Activated CD8-positive, alpha-beta memory T cell treated with anti-CD3 and anti-CD28 coated beads for 4 hours (primary cell): ENCODE results near the gene OR2V1.
"Not testable (repeated sequence)": the region's sequence is repeated elsewhere in the genome, so short reads cannot be mapped to it uniquely, and the experiment has no call there.

Experiments
- DNase-seq, 2 donors: peaks; one replicate each; pipeline ENCODE4 v3.0.0-alpha.2; 2020; ENCODE audit warnings: low read depth in 2 of 2

OR2V1 gene

GRCh38 chr5:181127907-181128626, 2.9 kb downstream of the OR2V1 start:
- DNase-seq, result no peak

- DNase-seq, result no peak
These were observed 3.5 kb downstream of the OR2V1 start for GRCh38 chr5:181127456-181127855.

GRCh38 chr5:181126841-181127240, 4.1 kb downstream of the OR2V1 start:
- no peak for DNase-seq

GRCh38 chr5:181124526-181124925, 6.4 kb downstream of the OR2V1 start:
- DNase-seq, result no peak

GRCh38 chr5:181121675-181122561, 9.1 kb downstream of the OR2V1 start:
- DNase-seq, result no peak

- DNase-seq, result no peak
These were observed 10.2 kb downstream of the OR2V1 start for GRCh38 chr5:181120761-181121160.

GRCh38 chr5:181120306-181120705, 10.7 kb downstream of the OR2V1 start:
- DNase-seq, result no peak

- DNase-seq, result no peak
These were observed 11.9 kb downstream of the OR2V1 start for GRCh38 chr5:181119105-181119504.

- no peak for DNase-seq
These were observed 12.6 kb downstream of the OR2V1 start for GRCh38 chr5:181118369-181118768.

- DNase-seq, result no peak
These were observed 15.9 kb downstream of the OR2V1 start for GRCh38 chr5:181114844-181115778.

GRCh38 chr5:181114284-181114843, 16.6 kb downstream of the OR2V1 start:
- no peak for DNase-seq

GRCh38 chr5:181113572-181113971, 17.4 kb downstream of the OR2V1 start:
- DNase-seq, result not testable (repeated sequence)

GRCh38 chr5:181112476-181112875, 18.5 kb downstream of the OR2V1 start:
- DNase-seq, result no peak

GRCh38 chr5:181111010-181111409, 20.0 kb downstream of the OR2V1 start:
- no peak for DNase-seq

GRCh38 chr5:181109489-181110013, 21.4 kb downstream of the OR2V1 start:
- DNase-seq, result no peak

- no peak for DNase-seq
These were observed 22.3 kb downstream of the OR2V1 start for GRCh38 chr5:181108578-181109165.

GRCh38 chr5:181107699-181108098, 23.3 kb downstream of the OR2V1 start:
- DNase-seq, result no peak

- no peak for DNase-seq
These were observed 25.5 kb downstream of the OR2V1 start for GRCh38 chr5:181105391-181106025.

GRCh38 chr5:181104606-181105390, 26.2 kb downstream of the OR2V1 start:
- DNase-seq, result not testable (repeated sequence)

- not testable (repeated sequence) for DNase-seq
These were observed 26.8 kb downstream of the OR2V1 start for GRCh38 chr5:181104259-181104568.
